Kidney (tissue), 14 donors: Measurements from ENCODE around the gene MACC1. TPM values are rescaled to one million over a fixed set of nuclear protein-coding genes. Genes with fewer than 3 reads are reported as not detected.
"Not testable (repeated sequence)": the region's sequence is repeated elsewhere in the genome, so short reads cannot be mapped to it uniquely, and the experiment has no call there.

Source experiments
- DNase-seq, 5 donors: peaks; one replicate each; pipeline ENCODE4 v3.0.0-alpha.2; 2013 to 2020
- FAIRE-seq: peaks from 2 replicates; lab custom pipeline; 2012; peaks lifted over from hg19 to GRCh38; lab: Jason Lieb, UNC
- H3K27ac ChIP-seq, 2 donors: one replicate each; pipeline ENCODE4 v1.7.0; 2013; ENCODE audit warnings: low read depth in 2 of 2, low read length in 2 of 2, inconsistent platforms in 1 of 2
- H3K27me3 ChIP-seq: one replicate; pipeline ENCODE4 v1.7.1; 2013; ENCODE audit warnings: low read length, inconsistent platforms; ENCODE audit not compliant: control insufficient read depth, insufficient read depth
- H3K36me3 ChIP-seq, 3 donors: one replicate each; pipeline versions ENCODE4 v1.7.0 to v1.7.1; 2013; ENCODE audit warnings: low read length in 3 of 3, control low read depth in 1 of 3, inconsistent platforms in 1 of 3; ENCODE audit not compliant: insufficient read depth in 3 of 3, control insufficient read depth in 2 of 3
- H3K4me1 ChIP-seq, 3 donors: one replicate each; pipeline versions ENCODE4 v1.7.0 to v1.7.1; 2013; ENCODE audit warnings: low read length in 3 of 3, inconsistent platforms in 1 of 3, low read depth in 1 of 3; ENCODE audit not compliant: control insufficient read depth in 2 of 3, insufficient read depth in 2 of 3
- H3K4me3 ChIP-seq, 3 donors: one replicate each; pipeline versions ENCODE4 v1.7.0 to v1.8.1; 2013; ENCODE audit warnings: low read length in 3 of 3, control low read depth in 1 of 3, inconsistent platforms in 1 of 3
- H3K9ac ChIP-seq, 3 donors: one replicate each; pipeline versions ENCODE4 v1.7.0 to v1.7.1; 2013; ENCODE audit warnings: low read length in 3 of 3, control low read depth in 1 of 3, inconsistent platforms in 1 of 3
- H3K9me3 ChIP-seq, 3 donors: one replicate each; pipeline versions ENCODE4 v1.7.0 to v1.7.1; 2013; ENCODE audit warnings: low read length in 3 of 3, control low read depth in 1 of 3, inconsistent platforms in 1 of 3; ENCODE audit not compliant: control insufficient read depth in 2 of 3, insufficient read depth in 1 of 3
- intact Hi-C: fragments of 100-400 bp; cut with DNase I; formaldehyde crosslinking; loops from one replicate; pipeline ENCODE4 v1.11.1; 2022
- polyA plus RNA-seq: library from polyadenylated mRNA; stranded (reverse); fragments of 350-450 nt; fragmentation: Illumina TruSeq; extraction: RNeasy Lipid Tissue Mini Kit (QIAGEN cat#74804); gene quantifications from one replicate; pipeline ENCODE4 v1.2.3, GENCODE V29; 2014; ENCODE audit warnings: low read depth, low replicate concordance; ENCODE audit not compliant: insufficient read depth
- total RNA-seq: library from RNA; stranded (reverse); fragmentation: NEBNext Ultra II Directional; extraction: Animal tissue kit (Norgen Biotek cat#: 25700); gene quantifications from one replicate; pipeline ENCODE4 v1.2.1, GENCODE V29; 2021
- TF ChIP-seq, protein P1 (sequence below): IDR thresholded peaks from 3 replicates; pipeline ENCODE4 v1.5.1; 2012; ENCODE audit warnings: mild to moderate bottlenecking, moderate library complexity, borderline replicate concordance; ENCODE audit not compliant: insufficient read depth; ENCODE audit errors: extremely low read depth
- donor health status: control.
- donor health status: control.
- donor health status: control.
- donor health status: control.
- donor health status: control.
- donor health status: DM: yes; HTN: yes; CAD: no.
- donor health status: Normal renal cell carcinoma (clear cell type).

MACC1 gene
- total and polyA plus RNA-seq, 2 donors from 2014 or later: 3.7 to 72.6 TPM

DNA sequence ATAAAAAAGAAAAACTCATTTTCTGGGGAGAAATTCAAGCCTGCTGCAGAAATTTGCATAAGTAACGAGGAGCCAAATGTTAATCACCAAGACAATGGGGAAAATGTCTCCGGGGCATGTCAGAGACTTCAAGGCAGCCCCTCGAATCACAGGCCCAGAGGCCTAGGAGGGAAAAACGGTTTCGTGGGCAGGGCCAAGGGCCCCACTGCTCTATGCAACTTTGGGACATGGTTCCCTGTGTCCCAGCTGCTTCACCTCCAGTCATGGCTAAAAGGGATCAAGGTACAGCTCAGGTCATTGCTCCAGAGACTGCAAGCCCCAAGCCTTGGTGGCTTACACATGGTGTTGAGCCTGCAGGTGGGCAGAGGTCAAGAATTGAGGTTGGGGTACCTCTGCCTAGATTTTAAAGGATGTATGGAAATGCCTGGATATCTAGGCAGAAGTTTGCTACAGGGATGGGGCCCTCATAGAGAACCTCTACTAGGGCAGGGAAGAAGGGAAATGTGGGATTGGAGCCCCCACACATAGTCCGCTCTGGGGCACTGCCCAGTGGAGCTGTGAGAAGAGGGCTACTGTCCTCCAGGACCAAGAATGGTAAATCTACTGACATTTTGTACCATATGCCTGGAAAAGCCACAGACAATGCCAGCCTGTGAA is 8.4 kb downstream of the MACC1 start:
- intact Hi-C loops: no loop called here
- Histone ChIP-seq H3K27ac (no peak overlapping the region), H3K27me3 (no peaks in the 10 kb centered on the region), H3K4me3 (no peak overlapping the region), H3K4me1 (peaks cover 0 to 8% (median 7%) of the 10 kb centered on the region in 3 donors), H3K9me3 (peaks cover 0 to 15% (median 2%) of the 10 kb centered on the region in 3 donors), H3K9ac (no peak overlapping the region), H3K36me3 (no peaks in the 10 kb centered on the region)
- no peak for FAIRE-seq
- no peak for DNase-seq
- TF ChIP-seq, protein P1, sequence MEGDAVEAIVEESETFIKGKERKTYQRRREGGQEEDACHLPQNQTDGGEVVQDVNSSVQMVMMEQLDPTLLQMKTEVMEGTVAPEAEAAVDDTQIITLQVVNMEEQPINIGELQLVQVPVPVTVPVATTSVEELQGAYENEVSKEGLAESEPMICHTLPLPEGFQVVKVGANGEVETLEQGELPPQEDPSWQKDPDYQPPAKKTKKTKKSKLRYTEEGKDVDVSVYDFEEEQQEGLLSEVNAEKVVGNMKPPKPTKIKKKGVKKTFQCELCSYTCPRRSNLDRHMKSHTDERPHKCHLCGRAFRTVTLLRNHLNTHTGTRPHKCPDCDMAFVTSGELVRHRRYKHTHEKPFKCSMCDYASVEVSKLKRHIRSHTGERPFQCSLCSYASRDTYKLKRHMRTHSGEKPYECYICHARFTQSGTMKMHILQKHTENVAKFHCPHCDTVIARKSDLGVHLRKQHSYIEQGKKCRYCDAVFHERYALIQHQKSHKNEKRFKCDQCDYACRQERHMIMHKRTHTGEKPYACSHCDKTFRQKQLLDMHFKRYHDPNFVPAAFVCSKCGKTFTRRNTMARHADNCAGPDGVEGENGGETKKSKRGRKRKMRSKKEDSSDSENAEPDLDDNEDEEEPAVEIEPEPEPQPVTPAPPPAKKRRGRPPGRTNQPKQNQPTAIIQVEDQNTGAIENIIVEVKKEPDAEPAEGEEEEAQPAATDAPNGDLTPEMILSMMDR: no peak

DNA sequence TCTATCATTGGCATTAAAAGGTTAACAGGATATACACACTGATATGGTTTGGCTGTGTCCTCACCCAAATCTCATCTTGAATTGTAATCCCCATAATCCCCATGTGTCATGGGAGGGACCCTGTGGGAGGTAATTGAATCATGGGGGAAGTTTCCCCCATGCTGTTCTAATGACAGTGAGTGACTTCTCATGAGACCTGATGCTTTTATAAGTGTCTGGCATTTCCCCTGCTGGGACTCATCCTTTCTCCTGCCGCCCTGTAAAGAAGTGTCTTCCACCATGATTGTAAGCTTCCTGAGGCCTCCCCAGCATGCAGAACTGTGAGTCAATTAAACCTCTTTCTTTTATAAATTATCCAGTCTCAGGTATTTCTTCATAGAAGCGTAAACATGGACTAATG is 9.4 kb downstream of the MACC1 start:
- H3K27me3 ChIP-seq, H3K4me3 ChIP-seq, DNase-seq, FAIRE-seq, H3K9ac ChIP-seq, intact Hi-C loops, H3K36me3 ChIP-seq: not testable (repeated sequence)
- Histone ChIP-seq H3K4me1 (peaks cover 0 to 13% (median 7%) of the 10 kb centered on the region in 3 donors), H3K9me3 (peaks cover 0 to 15% (median 2%) of the 10 kb centered on the region in 3 donors), H3K27ac (peak overlapping the region in 1 of 2 donors; percentile 39)

DNA sequence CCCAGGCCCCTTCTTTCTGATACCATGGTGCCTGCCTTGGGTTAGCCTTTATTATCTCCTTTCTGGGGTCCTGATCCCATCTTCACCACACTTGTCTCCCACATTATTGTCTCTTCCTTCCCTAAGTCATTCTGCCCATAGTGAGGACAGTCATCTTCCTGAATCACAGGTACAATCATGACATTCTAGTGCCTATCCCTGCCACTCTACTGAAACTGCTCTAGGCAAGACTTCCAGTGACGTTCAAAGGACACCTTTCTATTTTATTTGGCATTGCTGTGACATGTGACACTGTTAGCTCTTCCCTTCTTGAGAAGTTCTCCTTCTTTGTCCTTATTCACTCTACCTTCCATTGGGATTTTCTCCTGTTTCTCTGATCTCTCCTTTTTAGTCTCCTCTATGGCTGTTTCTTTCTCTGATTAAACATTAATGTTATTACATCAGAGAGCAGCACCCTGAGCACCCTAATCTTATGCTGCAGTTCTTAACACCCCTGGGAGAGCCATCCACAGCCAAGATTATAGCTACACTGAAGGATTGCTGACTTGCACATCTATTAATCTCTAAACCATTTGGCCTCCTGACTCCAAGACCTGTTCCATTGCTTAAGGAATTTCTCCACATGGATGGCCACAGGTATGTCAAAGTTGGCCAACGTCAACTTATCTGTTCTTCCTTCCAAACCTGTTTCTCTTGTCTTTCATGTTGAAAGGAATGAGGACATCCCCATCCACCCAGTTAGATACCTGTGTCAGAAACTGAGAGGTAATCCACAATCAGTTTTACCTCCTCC is 10.9 kb downstream of the MACC1 start:
- peak overlapping the region; percentile 86 to 93 for H3K27ac ChIP-seq
- TF ChIP-seq, protein P1: no peak
- FAIRE-seq: peak; percentile 88
- H3K36me3 ChIP-seq: no peaks in the 10 kb centered on the region
- intact Hi-C loops: no loop called here
- peaks cover 0 to 13% (median 7%) of the 10 kb centered on the region in 3 donors for H3K4me1 ChIP-seq
- H3K9ac ChIP-seq: peak overlapping the region in 1 of 3 donors; percentile 21
- no peaks in the 10 kb centered on the region for H3K27me3 ChIP-seq
- no peak overlapping the region for H3K4me3 ChIP-seq
- H3K9me3 ChIP-seq: peaks cover 0 to 15% (median 2%) of the 10 kb centered on the region in 3 donors
- peak in 1 of 5 donors; percentile 36 for DNase-seq

DNA sequence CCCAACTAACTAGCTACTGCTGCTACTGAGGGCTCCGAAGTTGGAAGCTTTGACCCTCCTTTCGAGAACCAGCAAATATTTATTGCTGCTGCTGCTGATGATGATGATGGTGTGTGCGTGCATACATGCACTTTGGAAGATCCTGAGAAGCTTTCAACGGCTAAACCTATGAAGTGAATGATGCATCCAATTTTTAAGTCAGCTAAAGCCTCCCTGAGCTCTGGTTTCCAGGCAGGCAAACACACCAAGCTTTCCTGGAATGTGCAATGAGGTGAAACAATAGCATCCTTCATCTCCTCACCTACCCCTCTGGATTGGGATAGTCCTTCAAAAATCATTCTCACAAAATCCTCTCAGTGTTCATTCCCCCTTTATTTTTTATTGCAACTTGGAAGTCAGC is 13.9 kb downstream of the MACC1 start:
- DNase-seq: no peak
- Histone ChIP-seq H3K27ac (peak overlapping the region in 1 of 2 donors; percentile 34), H3K9me3 (peaks cover 0 to under 1% (median 0%) of the 10 kb centered on the region in 3 donors), H3K4me3 (no peak overlapping the region), H3K27me3 (no peaks in the 10 kb centered on the region), H3K9ac (no peak overlapping the region), H3K4me1 (peaks cover 0 to 20% (median 7%) of the 10 kb centered on the region in 3 donors), H3K36me3 (no peaks in the 10 kb centered on the region)
- TF ChIP-seq, protein P1: no peak
- intact Hi-C loops: no loop called here
- FAIRE-seq: no peak
